Activated T-helper 2 cell treated with anti-CD3 and anti-CD28 coated beads, Interferon-gamma antibody, Interleukin-2, Interleukin-4, amounts not matched to agents 10 μg/mL and 5 μg/mL and 100 μg/mL, durations not matched to agents 14 hours and 24 hours and 36 hours (primary cell): ENCODE measurements around the gene MEIKIN. TPM values are rescaled to one million over a fixed set of nuclear protein-coding genes. Genes with fewer than 3 reads are reported as not detected.
"Not testable (repeated sequence)": the region's sequence is repeated elsewhere in the genome, so short reads cannot be mapped to it uniquely, and the experiment has no call there.

ENCODE experiments used
- DNase-seq: peaks from one replicate; pipeline ENCODE4 v3.0.0; 2021; ENCODE audit warnings: low spot score
- H3K27ac Mint-ChIP-seq: one replicate; pipeline ENCODE4 v1.8.0; 2021; ENCODE audit warnings: mixed read lengths
- H3K27me3 Mint-ChIP-seq: one replicate; pipeline ENCODE4 v1.8.0; 2021; ENCODE audit warnings: low read depth, mixed read lengths
- H3K36me3 Mint-ChIP-seq: one replicate; pipeline ENCODE4 v1.8.0; 2021; ENCODE audit warnings: low read depth, mixed read lengths
- H3K4me1 Mint-ChIP-seq: one replicate; pipeline ENCODE4 v1.8.0; 2021; ENCODE audit warnings: low read depth, mixed read lengths
- H3K4me3 Mint-ChIP-seq: one replicate; pipeline ENCODE4 v1.8.0; 2021; ENCODE audit warnings: low read depth, mild to moderate bottlenecking, moderate library complexity, mixed read lengths
- H3K9me3 Mint-ChIP-seq: one replicate; pipeline ENCODE4 v1.8.0; 2021; ENCODE audit warnings: mixed read lengths
- intact Hi-C: fragments of 100-400 bp; cut with micrococcal nuclease; formaldehyde crosslinking; loops from one replicate; pipeline ENCODE4 v1.15.1; 2023
- total RNA-seq: library from RNA; stranded (reverse); gene quantifications from 2 replicates; pipeline ENCODE4 v1.2.3, GENCODE V29; 2022

MEIKIN gene
- total RNA-seq, 1 donor from 2014 or later, result not detected

DNA sequence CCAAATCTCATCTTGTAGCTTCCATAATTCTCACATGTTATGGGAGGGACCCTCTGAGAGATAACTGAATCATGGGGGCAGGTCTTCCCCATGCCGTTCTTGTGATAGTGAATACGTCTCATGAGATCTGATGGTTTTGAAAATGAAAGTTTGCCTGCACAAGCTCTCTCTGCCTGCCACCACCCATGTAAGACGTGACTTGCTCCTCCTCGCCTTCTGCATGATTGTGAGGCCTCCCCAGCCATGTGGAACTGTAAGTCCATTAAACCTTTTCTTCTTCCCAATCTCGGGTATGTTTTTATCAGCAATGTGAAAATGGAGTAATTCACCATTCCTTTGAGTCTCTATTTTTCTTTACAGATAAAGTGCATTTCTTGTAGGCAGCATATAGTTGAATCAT, 81.8 kb downstream of the MEIKIN start:
- intact Hi-C loops, result no loop called here
- Mint-ChIP-seq H3K27me3 (peaks cover 12% of the 10 kb centered on the region), H3K36me3 (peaks cover 6% of the 10 kb centered on the region), H3K9me3 (peaks cover 49% of the 10 kb centered on the region), H3K4me3 (no peak overlapping the region), H3K27ac (no peak overlapping the region), H3K4me1 (no peaks in the 10 kb centered on the region)
- no peak for DNase-seq

DNA sequence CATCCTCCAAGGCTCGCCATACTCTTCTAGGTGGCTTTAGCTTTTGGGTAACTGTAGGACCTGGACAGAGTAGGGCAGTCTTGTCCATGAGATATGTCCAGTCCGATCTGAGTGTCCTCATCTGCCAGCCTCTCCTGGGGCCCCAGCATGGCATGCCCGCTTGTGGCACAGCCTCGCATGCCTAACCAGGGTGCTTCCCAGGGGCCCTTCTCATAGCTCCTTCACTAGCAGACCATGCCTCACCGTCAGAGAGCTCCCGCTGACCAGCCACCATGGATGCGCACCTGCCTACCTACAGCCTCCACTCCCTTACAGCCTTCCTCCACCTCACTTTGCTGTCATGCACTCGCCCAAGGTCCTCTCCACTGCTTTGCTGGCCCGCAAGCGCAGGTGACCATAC, 88.1 kb downstream of the MEIKIN start:
- Mint-ChIP-seq H3K36me3 (peaks cover 9% of the 10 kb centered on the region), H3K9me3 (peaks cover 15% of the 10 kb centered on the region), H3K27me3 (peaks cover 9% of the 10 kb centered on the region), H3K4me1 (peaks cover 19% of the 10 kb centered on the region), H3K4me3 (no peak overlapping the region), H3K27ac (no peak overlapping the region)
- intact Hi-C loops, result no loop called here
- no peak for DNase-seq

DNA sequence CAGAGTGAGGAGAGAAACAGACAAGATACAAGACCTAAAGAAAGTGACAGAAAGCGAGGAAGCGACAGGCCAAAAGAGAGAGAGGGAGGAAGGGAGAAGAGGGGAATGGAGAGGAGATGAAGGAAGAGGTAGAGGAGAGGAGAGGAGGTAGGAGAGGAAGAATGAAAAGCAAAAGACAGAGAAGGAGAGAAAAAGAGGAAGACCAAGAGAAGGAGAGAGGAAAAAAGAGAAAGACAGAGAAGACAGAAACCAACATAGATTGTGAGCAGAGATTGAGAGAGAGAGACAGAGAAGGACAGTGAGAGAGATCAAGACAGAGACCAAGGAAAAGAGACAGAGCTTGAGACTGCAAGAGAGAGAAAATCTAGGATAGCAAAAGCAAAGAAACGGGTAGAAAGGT, 90.0 kb downstream of the MEIKIN start:
- Mint-ChIP-seq H3K27ac (no peak overlapping the region), H3K4me3 (no peak overlapping the region), H3K9me3 (peaks cover 15% of the 10 kb centered on the region), H3K4me1 (peaks cover 19% of the 10 kb centered on the region), H3K27me3 (peaks cover 7% of the 10 kb centered on the region), H3K36me3 (peaks cover 11% of the 10 kb centered on the region)
- no peak for DNase-seq
- intact Hi-C loops, result no loop called here

DNA sequence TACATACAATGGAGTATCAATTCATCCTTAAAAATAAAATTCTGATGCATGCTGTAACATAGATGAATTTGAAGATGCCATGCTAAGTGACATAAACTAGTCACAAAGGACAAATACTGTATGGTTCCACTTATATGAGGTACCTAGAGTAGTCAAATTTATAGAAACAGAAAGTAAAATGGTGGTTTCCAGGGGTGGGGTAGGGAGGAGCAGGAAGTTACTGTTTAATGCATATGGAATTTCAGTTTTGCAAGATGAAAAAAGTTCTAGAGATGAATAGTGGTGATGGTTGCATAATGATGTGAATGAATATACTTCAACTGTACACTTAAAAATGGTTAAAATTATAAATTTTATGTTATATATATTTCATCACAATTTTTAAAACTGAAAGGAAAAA, 91.3 kb downstream of the MEIKIN start:
- Mint-ChIP-seq H3K4me1 (peaks cover 19% of the 10 kb centered on the region), H3K27ac (no peak overlapping the region), H3K9me3 (peaks cover 20% of the 10 kb centered on the region), H3K4me3 (no peak overlapping the region), H3K27me3 (peaks cover 4% of the 10 kb centered on the region), H3K36me3 (peaks cover 12% of the 10 kb centered on the region)
- DNase-seq, result no peak
- intact Hi-C loops, result no loop called here

DNA sequence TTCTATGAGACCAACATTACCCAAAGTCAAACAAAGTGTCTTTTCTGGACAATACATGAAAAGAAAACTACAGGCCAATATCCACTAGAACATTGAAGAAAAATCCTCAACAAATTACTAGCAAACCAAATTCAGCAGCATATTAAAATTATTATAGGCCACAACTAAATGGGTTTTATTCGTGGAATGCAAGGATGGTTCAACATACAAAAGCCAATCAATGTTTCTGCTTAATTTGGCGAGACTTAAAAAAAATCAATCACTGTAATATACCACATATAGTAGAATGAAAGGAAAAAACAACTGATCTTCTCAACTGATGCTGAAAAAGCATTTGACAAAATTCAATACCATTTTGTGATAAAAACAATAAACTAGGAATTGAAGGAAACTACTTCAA, 96.8 kb downstream of the MEIKIN start:
- DNase-seq, result no peak
- Mint-ChIP-seq H3K4me1 (peaks cover 5% of the 10 kb centered on the region), H3K27me3 (peaks cover 2% of the 10 kb centered on the region), H3K27ac (no peak overlapping the region), H3K36me3 (peaks cover 17% of the 10 kb centered on the region), H3K9me3 (peaks cover 72% of the 10 kb centered on the region), H3K4me3 (no peak overlapping the region)
- intact Hi-C loops, result no loop called here

DNA sequence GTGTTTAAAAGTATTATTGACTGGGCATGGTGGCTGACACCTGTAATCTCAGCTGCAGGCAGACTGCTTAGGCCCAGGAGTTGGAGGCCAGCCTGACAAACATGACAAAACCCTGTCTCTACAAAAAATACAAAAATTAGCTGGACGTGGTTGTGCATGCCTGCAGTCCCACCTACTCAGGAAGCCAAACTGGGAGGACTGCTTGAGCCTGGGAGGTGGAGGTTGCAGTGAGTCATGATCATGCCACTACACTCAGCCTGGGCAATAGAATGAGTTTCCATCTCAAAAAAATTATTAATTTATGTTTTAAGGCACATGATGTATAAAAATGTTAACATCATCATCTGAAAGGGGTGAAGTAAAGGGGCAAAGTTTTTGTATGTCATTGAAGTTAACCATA, 98.9 kb downstream of the MEIKIN start:
- Mint-ChIP-seq H3K36me3 (peaks cover 8% of the 10 kb centered on the region), H3K4me1 (no peaks in the 10 kb centered on the region), H3K4me3 (no peak overlapping the region), H3K27me3 (peaks cover 2% of the 10 kb centered on the region), H3K27ac (no peak overlapping the region), H3K9me3 (peaks cover 77% of the 10 kb centered on the region)
- DNase-seq, result no peak
- intact Hi-C loops, result no loop called here

DNA sequence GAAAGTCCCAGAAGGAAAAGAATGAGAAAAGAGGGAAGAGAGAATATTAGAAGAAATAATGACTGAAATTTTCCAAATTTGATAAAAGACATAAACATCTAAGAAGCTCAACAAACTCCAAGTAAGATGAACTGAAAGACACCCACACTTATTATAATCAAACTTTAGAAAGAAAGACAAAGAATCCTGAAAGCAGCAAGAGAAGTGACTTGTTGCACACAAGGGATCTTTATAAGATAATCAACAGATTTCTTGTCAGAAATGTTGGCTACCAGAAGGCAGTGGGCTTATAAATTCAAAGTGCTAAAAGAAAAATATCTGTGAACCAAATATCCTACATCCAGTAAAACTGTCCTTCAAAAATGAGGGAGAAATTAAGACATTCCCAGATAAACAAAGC, 99.6 kb downstream of the MEIKIN start:
- no peak overlapping the region for H3K4me3 Mint-ChIP-seq
- H3K4me1 Mint-ChIP-seq, result no peaks in the 10 kb centered on the region
- DNase-seq, result no peak
- peaks cover 2% of the 10 kb centered on the region for H3K27me3 Mint-ChIP-seq
- H3K27ac Mint-ChIP-seq, result no peak overlapping the region
- H3K9me3 Mint-ChIP-seq, result peaks cover 78% of the 10 kb centered on the region
- peaks cover 8% of the 10 kb centered on the region for H3K36me3 Mint-ChIP-seq
- intact Hi-C loops, result no loop called here

DNA sequence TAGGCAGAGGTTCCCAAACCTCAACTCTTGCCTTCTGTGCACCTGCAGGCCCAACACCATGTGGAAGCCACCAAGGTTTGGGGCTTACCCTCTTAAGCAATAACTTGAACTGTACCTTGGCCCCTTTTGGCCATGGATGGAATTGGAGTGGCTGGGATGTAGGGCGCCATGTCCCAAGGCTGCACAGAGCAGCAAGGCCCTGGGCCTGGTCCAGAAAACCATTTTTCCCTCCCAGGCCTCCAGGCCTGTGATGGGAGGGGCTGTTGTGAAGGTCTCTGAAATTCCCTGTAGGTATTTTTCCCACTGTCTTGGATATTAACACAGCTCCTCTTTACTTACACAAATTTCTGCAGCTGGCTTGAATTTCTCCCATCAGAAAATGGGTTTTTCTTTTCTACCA, 102.5 kb downstream of the MEIKIN start:
- H3K4me3 Mint-ChIP-seq, DNase-seq, H3K27ac Mint-ChIP-seq, H3K4me1 Mint-ChIP-seq, intact Hi-C loops, H3K36me3 Mint-ChIP-seq: not testable (repeated sequence)
- H3K27me3 Mint-ChIP-seq, result peaks cover 13% of the 10 kb centered on the region
- peaks cover 82% of the 10 kb centered on the region for H3K9me3 Mint-ChIP-seq

DNA sequence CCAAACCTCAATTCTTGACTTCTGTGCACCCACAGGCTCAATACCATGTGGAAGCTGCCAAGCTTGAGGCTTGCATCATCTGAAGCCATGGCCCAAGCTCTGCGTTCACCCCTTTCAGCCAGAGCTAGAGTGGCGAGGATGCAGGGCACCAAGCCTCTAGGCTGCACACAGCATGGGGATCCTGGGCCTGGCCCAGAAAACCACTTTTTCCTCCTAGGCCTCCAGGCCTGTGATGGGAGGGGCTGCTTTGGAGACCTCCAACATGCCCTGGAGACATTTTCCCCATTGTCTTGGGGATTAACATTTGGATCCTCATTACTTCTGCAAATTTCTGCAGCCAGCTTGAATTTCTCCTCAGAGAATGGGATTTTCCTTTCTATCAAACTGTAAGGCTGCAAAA, 112.8 kb downstream of the MEIKIN start:
- DNase-seq, intact Hi-C loops, H3K4me3 Mint-ChIP-seq, H3K27ac Mint-ChIP-seq, H3K9me3 Mint-ChIP-seq, H3K4me1 Mint-ChIP-seq, H3K36me3 Mint-ChIP-seq, H3K27me3 Mint-ChIP-seq: not testable (repeated sequence)

DNA sequence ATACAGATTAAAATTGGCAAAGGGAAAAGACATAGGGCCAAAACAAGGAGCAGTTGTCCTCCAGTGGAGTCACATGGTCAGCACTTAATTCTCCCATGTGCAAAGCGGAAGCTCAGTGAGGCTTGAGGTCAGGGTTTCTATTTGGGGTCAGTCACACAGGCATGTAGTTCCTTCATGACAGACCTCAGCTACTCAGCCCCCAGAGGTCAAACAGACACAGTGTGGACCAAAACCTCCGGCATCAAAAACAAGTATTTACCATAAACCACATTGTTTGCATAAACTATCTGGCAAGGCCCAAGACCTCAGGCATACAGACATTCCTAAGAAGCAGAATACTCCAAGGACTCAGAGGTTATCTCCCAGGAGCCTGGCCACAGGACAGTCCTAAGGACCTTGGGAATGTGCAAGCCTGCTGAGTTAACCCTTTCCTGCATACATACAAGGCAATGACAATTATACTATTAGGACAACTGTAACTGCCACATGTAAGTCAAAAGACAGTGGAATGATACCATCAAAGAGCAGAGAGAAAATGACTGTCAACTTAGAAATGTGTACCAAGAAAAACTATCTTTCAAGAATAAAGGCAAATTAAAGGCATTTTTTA, 120.0 kb downstream of the MEIKIN start:
- Mint-ChIP-seq H3K9me3 (peaks cover 3% of the 10 kb centered on the region), H3K27me3 (peaks cover 21% of the 10 kb centered on the region), H3K4me3 (no peak overlapping the region), H3K27ac (no peak overlapping the region), H3K4me1 (peaks cover 8% of the 10 kb centered on the region), H3K36me3 (no peaks in the 10 kb centered on the region)
- intact Hi-C loops, result no loop called here
- no peak for DNase-seq

DNA sequence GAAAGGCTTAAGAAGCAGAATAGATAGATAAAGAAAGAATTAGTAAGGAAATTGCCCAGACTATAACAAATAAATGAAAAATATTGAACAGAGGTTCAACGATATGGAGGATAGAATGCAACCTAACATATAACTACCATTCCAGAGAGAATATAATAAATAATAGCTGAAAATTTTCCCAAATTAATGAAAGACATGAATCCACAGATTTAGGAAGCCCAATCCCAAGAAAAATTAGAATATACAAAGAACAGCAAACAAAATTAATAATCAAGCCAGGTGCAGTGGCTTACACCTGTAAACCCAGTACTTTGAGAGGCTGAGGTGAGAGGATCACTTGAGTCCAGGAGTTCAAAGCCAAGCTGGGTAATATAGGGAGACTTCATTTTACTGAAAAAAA, 120.8 kb downstream of the MEIKIN start:
- Mint-ChIP-seq H3K4me3 (no peak overlapping the region), H3K27ac (no peak overlapping the region), H3K9me3 (peaks cover 3% of the 10 kb centered on the region), H3K4me1 (peaks cover 5% of the 10 kb centered on the region), H3K27me3 (peaks cover 24% of the 10 kb centered on the region), H3K36me3 (no peaks in the 10 kb centered on the region)
- intact Hi-C loops, result no loop called here
- no peak for DNase-seq

DNA sequence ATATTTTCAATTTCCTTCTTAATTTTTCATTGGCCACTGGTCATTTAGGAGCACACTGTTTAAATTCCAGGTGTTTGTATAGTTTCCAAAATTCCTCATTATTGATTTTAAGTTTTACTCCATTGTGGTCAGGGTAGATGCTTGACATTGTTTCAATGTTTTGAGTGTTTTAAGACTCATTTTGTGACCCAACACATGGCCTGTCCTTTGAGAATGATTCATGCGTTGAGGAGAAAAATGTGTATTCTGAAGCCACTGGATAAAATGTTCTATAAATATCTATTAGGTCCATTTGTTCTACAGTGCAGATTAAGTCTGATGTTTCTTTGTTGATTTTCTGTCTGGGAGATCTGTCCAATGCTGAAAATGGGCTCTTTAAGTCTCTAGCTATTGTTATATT, 124.2 kb downstream of the MEIKIN start:
- H3K27ac Mint-ChIP-seq, result no peak overlapping the region
- no peak overlapping the region for H3K4me3 Mint-ChIP-seq

DNA sequence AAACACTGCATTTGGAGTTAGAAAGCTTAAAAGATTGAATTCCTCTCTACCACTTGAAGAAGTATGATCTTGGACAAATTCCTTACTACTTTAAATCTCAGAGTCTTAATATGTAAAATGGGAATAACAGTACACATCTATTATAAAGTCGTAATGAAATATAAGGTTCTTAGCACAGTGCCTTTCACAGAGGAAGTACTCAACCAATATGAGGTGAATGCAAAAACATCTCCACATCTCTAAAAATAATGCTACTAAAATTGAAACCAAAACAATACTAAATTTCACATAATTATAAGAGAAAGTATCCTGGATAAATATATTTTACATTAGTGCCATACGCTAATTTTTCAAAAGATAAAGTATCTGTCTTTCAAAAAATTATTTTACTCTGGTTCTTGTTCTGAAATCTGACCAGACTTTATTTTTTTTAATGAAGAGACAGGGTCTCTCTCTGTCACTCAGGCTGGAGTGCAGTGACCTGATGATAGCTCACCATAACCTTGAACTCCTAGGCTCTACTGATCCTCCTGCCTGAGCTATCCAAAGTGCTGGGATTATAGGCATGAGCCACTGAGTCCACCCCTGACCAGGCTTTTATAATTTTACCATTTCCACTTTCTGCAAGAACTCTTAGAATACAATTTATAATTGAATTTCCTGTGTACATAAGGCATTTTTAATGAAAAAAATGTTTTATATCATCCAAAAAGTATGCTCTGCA, 127.3 kb downstream of the MEIKIN start:
- H3K4me3 Mint-ChIP-seq, result no peak overlapping the region
- DNase-seq, result no peak
- H3K27me3 Mint-ChIP-seq, result peaks cover 22% of the 10 kb centered on the region
- H3K36me3 Mint-ChIP-seq, result no peaks in the 10 kb centered on the region
- intact Hi-C loops, result no loop called here
- H3K9me3 Mint-ChIP-seq, result no peaks in the 10 kb centered on the region
- peaks cover 11% of the 10 kb centered on the region for H3K4me1 Mint-ChIP-seq
- no peak overlapping the region for H3K27ac Mint-ChIP-seq

More for the DNA sequence above, 124.2 kb downstream of the MEIKIN start:
- Mint-ChIP-seq H3K9me3 (no peaks in the 10 kb centered on the region), H3K27me3 (peaks cover 22% of the 10 kb centered on the region), H3K4me1 (peaks cover 11% of the 10 kb centered on the region), H3K36me3 (no peaks in the 10 kb centered on the region)
- DNase-seq, result no peak
- intact Hi-C loops, result no loop called here
